ENCODE results near the gene PHF8.

The PHF8 gene

DNA sequence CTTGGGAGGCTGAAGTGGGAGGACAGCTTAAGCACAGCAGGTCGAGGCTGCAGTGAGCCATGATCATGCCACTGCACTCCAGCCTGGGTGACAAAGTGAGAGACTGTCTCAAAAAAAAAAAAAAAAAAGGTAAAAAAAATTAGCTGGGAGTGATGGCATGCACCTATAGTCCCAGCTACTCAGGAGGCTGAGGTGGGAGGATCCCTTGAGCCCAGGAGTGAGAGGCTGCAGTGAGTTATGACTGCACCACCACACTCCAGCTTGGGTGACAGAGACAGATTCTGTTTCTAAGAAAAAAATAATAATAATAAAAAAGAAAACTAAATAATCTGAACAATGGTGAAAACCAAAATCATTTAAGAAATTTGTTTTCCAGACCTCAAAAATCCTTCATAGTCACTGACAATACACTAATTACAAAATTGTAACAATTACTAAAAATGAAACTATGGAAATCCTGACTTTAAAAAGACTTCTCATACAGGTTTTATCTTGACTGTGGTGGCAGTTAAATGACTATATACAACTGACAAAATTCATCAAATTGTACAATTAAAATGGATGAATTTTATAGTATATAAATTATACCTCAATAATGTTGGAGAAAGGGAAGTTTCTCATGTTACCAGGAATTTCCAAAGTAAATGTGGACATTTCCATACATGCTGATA is 31.3 kb downstream of the PHF8 start:
- no peak for DNase-seq (ENCODE audit: low read depth)

DNA sequence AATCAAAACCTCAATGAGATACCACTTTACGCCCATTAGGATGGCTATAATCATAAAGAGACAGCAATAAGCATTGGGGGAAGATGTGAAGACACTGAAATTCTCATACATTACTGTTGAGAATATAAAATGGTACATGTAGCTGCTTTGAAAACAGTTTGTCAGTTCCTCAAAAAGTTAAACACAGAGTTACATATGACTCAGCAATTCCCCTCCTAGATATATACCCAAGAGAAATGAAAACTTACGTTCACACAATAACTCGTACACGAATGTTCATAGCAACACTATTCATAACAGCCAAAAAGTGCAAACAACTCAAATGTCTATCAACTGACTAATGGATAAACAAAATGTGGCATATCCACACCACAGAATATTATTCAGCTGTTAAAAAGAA is 36.6 kb downstream of the PHF8 start:
- no peak for DNase-seq (ENCODE audit: low read depth)

DNA sequence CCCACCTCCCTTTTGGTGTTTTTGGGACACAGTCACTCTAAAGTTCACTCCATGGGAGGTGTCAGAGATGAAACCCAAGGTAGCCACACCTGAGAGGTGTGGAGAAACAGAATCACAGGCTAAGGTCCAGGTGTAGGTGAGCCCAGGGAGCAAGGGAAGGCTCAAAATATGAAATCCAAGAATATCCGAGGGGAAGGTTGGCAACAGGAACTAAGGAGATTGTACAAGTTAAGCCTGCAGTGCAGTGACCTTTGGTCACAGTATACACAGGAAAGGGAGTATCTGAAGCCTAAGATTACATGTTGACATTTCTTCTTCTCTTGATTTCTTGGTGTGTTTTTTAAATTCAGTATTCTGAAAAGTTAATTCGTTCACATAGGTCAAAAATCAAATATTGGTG is 46.5 kb downstream of the PHF8 start:
- no peak for DNase-seq (ENCODE audit: low read depth)

DNA sequence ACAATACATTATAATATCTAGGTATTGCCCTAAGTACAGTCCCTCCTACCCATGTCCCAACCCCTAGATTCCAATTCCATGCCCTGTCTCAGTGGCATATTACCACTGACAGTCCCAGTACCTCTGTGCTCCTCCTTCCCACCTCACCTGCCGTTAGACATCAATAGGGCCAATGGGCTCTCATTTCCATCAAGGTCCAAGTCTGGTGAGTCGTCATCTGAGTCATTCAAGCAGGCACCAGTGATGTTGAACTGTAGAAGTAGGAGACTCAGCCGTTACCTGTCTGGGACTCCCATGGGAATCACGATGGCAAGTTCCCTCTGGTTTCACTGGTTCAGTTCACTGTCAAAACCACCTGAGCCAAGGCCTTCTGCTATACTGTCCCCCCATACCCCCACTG is 51.7 kb downstream of the PHF8 start:
- no peak for DNase-seq (ENCODE audit: low read depth)

DNA sequence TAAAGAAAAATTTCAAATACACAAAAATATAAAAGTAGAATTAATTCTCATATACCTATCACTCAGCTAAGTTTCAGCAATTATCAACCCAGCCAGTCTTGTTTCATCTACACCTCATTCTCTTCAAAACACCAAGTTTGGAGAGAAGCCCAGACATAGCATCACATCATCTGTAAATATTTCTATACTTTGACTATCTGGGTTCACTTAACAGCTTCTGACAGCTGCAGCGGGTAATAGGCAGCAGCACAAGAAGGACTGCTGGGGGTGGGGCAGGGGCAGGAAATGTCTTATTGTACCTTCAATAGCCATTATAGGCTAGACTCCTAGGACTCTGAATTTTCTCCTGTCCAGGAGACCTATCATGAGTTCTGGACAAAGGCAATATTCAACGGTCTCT is 54.1 kb downstream of the PHF8 start:
- no peak for DNase-seq (ENCODE audit: low read depth)

DNA sequence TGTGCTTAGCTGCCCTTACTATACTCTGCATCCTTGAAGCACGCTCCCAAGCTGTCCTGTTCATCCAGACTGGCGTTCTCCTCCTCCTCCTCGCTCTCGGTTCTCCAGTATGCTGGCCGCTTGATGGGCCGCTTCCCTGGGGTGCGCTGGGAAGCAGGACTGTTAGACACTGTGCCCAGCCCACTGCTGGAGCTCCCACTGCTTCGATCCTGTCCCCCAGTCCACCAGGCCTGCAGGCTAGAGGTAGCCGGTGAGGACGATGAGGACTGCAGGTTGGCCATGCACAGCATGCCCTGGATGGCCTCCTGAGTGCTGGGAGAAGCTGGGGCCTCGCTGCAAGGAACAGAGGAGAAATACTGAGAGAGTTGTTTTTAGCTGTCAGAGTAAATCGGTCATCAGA is 59.4 kb downstream of the PHF8 start:
- no peak for DNase-seq (ENCODE audit: low read depth)

DNA sequence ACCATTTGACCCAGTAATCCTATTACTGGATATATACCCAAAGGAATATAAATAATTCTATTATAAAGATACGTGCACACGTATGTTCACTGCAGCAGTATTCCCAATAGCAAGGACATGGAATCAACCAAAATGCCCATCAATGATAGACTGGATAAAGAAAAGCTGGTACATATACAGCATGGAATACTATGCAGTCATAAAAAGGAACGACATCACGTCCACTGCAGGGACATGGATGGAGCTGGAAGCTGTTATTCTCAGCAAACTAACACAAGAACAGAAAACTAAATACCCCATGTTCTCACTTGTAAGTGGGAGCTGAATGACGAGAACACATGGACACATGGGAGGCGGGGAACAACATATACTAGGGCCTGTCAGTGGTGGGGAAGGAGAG is 69.7 kb downstream of the PHF8 start:
- no peak for DNase-seq (ENCODE audit: low read depth)

DNA sequence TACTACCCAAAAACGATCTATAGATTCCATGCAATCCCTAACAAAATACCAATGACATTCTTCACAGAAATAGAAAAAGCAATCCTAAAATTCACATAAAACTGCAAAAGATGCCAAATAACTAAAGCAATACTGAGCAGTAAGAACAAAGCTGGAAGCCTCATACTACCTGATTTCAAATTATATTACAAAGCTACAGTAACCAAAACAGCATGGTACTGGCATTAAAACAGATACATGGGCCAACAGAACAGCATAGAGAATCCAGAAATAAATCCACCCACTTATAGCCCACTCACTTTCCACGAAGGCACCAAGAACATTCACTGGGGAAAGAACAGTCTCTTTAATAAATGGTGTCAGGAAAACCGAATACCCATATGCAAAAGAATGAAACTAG is 74.7 kb downstream of the PHF8 start:
- DNase-seq (ENCODE audit: low read depth): no peak

DNA sequence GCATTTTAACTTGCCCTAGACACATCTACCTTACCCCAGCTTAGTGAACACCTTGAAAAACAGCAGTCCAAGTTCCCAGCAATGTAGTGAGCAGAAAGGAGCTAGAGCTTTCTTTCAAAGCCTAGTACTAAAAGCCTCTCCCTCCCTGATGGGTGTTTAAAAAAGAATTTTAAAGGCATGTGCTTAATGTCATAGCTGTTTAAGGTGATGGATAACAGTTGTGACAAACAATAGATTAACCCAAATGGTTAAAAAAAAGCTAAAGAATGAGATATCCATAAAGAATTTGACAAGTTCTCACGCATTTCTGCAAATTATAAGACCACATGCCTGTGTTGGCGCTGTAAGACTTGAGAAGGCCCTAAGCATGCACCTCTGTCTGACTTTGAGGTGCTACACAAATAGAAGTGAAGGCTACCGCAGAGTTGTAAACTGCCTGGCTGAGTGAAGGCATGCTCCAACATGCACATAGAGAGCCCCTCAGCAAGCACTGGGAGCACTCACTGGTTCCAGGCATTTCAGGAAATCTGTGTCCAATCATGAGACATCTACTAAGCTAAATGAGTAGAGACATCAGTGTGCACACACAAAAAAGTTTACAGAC is 94.0 kb downstream of the PHF8 start:
- no peak for DNase-seq (ENCODE audit: low read depth)

DNA sequence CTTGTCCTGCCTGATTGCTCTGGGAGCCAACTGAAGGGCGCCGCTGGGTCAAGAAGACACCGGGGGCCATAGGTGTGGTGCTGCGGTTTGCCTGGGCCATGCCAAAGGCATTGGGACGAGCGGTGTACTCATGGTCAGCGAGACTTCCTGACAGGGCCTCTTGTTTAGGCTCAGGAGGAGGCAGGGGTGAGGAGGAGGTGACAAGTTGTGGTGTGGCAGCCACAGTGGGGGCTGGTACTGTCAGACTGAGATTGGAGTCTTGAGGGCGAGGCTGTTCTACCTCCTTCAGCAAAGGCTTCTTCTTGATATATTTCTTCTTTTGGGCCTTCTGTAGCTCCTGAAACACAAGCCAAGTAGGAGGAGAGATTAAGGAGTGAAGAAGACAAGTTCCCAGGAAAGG is 104.1 kb downstream of the PHF8 start:
- DNase-seq (ENCODE audit: low read depth): no peak

DNA sequence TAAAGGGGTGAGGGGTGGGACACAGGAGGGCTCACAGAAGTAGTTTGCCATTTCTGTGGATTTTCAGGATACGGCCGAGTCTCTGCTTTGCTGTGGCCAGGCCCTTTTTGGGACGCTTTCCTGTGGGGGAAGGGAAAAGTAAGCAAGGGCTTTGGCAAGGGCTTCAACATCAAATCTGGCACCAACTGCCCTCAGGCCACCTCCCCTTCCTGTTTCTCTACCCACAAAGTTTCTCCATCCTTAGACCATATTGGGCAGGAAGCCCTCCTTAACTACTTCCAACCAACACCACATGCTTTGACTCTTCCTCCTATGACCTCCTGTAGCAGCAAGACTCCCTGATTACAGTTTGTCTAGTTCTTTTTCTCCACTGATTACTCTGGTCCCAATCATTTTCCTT is 105.1 kb downstream of the PHF8 start:
- DNase-seq (ENCODE audit: low read depth): no peak

DNA sequence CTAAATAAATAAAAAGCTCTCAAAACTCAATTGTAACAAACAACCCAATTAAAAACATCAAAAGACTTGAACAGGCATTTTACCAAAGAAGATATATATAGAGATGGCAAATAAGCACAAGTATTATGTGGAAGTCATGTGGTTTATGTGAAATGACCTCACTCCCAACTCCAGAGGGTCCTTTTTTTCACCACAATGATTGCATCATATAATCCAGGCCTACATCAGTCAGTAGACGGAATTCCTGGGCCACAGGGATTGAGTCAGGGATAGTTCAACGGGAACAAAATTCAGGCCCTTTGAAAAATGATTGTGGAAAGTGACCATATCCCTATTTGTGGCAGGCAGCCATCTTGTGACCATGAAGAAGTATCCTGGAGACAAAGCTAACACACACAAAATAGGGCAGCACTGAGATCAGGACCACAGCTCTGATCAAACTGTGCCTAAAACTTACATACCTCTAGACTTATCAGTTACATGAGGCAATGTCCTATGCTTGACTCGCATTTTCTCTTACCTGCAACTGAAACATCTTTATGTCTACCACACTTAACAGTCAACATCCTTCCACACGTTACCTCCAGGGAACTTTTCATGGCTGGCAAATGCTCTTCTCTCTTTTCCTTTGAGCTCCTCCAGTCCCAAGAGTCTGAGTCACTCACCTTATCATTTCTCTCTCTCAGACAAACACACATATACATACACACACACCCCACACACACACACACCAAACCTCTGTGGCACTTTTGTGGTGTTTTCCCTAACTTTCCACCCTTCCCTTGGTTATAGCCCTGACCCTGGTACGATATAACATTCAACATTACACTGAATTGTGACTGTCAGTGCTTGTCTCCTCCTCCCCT is 113.5 kb downstream of the PHF8 start:
- no peak for DNase-seq (ENCODE audit: low read depth)

DNA sequence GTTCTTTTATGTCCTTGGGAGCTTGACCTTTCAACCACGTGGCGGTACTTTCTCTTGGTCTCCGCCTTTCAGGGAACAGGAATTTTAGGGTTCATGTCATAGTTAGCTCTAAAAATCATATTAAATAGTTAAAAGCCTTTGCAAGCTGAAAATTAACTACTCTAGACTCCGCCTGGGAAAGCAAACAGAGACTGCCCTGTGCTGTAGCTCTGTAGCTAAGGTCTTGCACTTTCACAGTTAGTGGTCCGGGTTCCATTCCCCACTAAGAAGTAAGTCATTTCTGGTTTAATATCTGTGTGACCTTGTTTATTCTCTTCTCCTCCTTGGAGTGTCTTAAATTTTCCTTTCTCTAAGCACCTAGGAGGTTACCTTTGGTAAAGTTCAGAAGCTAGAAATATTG is 118.2 kb downstream of the PHF8 start:
- DNase-seq (ENCODE audit: low read depth): no peak

DNA sequence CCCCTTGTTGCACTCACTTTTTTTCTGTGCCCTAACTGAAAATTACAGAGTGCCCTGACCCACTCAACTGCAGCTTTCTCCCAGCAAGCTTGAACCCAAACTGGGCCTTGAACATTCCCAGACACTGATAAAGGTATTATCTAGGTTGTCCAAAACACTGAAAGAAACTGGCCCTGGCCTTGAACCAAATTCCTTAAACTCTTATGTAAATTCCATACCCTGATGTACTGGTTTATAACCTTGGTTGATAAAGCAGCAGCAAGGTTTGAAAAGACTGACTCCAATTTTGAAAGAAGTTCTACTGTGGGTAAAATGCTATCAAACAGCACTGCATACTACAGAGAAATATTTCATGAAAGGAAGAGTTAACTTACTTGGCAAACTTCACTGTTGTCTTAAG is 125.6 kb downstream of the PHF8 start:
- no peak for DNase-seq (ENCODE audit: low read depth)

DNA sequence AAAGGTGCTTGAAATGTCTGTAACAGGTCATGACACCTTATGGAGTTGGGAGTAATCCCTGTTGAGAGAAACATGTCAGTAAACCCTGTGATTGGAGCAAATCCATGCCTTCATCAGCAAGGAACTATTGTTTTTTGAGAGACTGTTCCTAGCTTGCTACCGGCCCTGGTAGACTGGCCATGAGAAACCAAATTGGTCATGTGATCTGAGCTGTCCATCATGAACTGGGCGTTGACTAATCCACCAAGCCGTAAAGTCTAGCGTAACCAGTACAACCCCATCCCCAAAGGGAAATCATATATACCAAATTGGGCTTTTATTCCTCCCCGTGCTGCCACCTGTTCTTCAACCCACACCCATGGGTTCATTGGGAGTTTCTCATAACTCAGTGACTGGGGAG is 143.7 kb downstream of the PHF8 start:
- no peak for DNase-seq (ENCODE audit: low read depth)

DNA sequence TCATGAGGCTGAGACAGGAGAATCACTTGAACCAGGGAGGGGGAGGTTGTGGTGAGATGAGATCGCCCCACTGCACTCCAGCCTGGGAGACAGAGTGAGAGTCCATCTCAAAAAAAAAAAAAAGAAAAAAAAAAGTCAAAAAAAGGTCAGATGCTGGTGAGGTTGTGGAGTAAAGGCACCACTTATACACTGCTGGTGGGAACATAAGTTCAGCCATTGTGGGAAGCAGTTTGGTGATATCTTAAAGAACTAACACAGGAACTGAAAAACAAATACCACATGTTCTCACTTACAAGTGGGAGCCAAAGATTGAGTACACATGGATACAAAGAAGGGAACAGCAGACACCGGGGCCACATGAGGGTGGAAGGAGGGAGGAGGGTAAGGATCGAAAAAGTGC is 149.0 kb downstream of the PHF8 start:
- DNase-seq (ENCODE audit: low read depth): no peak

Data from GM04503 (cell line).